IPS-NIHi7 (cell line): ENCODE results near the gene HAUS5.
"Not testable (repeated sequence)": the region's sequence is repeated elsewhere in the genome, so short reads cannot be mapped to it uniquely, and the experiment has no call there.

Source experiments
- DNase-seq: peaks from one replicate; pipeline ENCODE4 v3.0.0; 2012; ENCODE audit warnings: mixed read lengths; ENCODE audit errors: extremely low spot score

HAUS5 gene, protein sequence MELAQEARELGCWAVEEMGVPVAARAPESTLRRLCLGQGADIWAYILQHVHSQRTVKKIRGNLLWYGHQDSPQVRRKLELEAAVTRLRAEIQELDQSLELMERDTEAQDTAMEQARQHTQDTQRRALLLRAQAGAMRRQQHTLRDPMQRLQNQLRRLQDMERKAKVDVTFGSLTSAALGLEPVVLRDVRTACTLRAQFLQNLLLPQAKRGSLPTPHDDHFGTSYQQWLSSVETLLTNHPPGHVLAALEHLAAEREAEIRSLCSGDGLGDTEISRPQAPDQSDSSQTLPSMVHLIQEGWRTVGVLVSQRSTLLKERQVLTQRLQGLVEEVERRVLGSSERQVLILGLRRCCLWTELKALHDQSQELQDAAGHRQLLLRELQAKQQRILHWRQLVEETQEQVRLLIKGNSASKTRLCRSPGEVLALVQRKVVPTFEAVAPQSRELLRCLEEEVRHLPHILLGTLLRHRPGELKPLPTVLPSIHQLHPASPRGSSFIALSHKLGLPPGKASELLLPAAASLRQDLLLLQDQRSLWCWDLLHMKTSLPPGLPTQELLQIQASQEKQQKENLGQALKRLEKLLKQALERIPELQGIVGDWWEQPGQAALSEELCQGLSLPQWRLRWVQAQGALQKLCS

DNA sequence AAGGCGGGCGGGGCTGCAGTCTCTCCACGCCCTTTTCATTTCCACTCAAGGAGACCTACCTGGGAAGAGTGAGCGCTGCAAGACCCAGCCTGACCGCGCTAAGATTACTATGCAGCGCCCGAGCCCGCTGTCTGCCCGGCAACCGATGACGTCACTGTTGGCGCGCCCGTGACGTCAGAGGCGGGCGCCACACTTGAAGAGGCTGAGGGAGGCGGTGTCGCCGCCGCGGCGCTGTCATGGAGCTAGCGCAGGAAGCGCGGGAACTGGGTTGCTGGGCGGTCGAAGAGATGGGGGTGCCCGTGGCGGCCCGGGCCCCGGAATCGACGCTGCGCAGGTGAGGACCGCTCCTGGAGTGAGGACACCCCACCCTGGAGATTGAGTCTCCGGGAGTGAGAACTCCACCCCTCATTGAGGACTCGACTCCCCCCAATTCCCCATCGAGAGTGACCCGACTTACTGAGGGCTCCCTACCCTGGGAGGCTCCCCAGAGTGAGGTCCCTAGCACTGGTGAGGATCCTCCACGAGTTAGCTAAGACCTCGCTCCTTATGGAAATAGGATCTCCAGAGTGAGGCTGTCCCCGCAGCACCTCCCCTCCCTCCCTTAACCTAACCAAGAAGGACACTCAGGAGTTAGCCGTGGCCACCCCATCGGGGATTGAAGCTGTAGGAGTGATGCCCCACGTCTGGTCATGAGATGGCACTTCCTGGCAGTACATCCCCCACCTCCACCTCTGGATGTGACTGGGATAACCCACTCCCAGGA, at the start of gene HAUS5:
Gene HAUS5 (plus strand): TSS at position 177 of the 763 bp plus-strand sequence. CDS start 60 bp downstream, at position 237.
- DNase-seq = peak; percentile 100

DNA sequence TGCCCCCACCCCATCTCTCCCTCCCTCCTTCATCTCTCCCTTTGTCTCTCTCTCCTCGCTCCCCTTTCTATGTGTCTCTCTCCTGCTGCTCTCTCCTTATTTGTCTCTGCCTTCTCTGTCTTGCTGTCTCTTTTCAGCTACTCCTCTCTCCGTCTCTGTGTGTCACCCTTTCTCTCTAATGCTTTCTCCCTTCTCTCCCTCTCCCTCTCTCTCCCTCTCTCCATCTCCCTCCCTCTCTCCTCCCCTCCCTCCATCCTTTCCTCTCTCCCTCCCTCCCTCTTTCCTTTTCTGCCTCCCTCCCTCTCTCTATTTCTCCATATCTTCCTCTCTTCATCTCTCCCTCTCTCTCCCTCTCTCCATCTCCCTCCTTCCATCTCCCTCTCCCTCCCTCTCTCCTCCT, 49.8 kb upstream of the HAUS5 start:
- no peak for DNase-seq

DNA sequence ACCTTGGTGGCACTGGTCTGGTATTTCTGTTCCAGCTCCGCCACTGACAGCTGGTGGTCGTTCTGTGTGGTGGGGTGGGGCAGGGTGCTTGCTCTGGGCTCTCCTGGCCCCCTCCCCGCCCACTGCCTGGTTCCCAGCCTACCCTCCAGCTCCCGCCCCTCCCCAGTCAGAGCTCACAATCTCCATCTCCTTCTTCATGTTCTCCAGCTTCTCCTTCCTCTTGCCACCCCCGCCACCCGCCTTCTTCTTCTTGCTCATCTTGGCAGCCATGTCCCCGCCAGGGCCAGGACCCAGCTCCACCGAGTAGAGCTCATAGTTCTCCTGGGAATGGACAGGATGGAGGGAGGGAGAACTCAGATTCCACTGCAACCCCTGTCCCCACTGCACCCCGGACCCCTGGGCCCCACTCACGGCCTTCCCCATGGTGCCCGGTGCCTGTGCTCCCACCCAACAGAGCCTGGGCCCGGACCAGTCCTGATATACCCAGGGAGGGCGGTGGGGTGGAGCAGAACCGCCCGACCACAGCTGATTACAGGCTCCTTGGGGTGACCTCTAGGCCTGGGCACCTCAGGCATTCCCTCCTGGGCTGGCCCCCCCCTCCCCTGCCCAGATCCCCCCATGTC, 49.2 kb upstream of the HAUS5 start, which contains the start of gene ATP4A:
Gene ATP4A (minus strand): TSS at position 452 of the 623 bp plus-strand sequence. CDS start 29 bp downstream, at position 423.
- no peak for DNase-seq

DNA sequence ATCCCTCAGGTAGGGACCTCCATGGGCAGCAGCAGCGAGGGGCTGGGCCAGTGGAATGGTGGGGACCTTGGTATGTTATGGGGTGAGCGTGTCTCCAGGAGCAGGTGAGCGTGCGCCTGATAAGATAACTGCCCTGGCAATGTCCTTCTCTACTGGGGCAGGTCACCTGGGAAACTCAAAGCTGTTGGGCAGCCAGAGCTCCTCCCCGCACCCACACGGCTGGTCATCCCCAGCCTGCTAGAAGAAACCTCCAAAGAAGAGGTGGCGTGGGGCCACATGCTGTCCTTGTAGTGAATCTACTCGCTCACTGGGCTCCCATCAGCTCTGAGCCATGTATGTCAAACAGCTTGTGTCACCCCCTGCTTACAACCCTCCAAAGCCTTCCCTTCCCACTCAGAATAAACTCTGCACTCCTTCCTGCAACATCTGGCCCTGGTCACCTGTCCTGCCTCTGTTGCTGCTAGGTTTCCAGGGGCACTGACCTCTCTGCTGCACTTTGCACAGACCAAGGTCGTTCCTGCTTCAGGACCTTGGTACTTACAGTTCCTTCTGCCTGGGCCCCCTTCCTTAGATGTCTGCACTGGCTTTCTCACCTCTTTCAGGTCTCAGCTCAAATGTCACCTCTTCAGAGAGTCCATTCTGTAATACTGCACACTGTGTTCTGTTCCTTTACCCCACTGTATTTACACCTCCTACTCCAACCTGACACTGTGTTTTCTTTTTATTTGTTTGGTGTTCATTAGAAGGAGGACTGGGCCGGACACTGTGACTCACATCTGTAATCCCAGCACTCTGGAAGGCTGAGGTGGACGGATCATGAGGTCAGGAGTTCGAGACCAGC, 47.3 kb upstream of the HAUS5 start:
- no peak for DNase-seq

DNA sequence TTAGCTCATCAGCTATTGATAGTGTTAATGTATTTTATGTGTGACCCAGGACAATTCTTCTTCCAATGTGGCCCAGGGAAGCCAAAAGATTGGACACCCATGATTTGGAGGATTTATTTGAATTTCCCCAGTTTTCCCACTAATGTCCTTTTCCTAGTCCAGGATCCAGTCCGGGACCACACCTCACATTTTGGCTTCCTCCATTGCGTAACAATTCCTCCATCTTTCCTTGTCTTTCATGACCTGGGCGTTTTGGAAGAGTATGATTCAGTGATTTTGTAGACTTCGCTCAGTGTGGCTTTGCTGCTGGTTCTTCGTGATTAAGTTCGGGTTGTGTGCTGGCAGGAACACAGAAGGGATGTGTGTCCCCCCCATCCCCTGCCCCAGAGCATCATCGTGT, 45.8 kb upstream of the HAUS5 start:
- no peak for DNase-seq

DNA sequence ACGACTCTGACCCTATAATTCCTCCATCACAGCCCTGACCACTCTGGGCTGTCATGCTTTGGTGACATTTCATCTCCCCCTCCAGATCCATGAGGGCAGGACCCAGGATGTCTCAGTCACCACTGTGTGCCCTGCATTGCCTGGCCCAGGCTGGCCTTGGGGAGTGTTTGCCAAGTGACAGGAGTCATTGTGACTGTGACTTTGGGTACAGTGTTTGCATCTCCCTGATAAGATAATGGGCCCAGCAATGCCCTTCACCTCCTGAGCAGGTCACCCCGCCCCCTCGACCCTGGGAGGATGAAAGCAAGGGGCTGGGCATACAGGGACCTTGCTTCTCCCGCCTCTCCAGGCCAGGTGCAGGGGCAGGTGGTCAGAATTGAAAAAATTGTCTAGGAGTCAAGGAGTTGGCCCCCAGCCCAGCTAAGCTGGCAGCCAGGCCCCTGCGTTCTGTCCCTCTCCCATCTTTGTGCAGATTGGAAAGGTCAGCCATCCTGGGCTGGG, 43.2 kb upstream of the HAUS5 start:
- DNase-seq = no peak

DNA sequence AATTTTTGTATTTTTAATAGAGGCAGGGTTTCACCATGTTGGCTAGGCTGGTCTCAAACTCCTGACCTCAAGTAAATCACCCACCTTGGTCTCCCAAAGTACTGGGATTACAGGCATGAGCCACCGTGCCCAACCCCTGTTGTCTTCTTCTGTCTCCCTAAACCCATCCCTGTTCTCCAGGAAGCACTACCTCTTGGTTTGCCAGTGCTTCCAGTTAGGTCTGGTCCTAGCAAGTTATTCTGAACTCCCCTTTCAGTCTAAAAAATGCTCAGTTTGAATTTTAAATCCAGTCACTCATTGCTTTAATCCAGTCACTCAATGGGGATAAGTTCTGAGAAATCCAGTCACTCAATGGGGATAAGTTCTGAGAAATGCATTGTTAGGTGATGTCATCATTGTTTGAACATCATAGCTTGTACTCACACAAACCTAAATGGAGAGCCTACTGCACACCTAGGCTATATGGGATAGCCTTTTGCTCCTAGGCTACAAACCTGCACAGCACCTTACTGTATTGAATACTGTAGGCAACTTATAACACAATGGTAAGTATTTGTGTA, 41.0 kb upstream of the HAUS5 start:
- no peak for DNase-seq

DNA sequence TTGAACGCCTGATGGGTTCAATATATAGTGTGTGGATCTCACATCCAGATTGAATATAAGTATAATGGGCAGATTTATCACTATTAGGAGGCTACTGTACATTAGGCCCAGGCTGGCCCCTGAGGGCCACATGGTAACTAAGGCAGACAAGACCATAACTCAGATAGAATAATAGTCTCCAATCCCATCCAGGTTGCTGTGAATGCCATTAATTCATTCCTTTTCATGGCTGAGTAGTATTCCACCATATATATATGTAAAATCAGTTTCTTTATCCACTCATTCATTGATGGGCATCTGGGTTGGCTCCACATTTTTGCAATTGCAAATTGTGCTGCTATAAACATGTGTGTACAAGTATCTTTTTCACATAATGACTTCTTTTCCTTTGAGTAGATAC, 34.6 kb upstream of the HAUS5 start:
- no peak for DNase-seq

DNA sequence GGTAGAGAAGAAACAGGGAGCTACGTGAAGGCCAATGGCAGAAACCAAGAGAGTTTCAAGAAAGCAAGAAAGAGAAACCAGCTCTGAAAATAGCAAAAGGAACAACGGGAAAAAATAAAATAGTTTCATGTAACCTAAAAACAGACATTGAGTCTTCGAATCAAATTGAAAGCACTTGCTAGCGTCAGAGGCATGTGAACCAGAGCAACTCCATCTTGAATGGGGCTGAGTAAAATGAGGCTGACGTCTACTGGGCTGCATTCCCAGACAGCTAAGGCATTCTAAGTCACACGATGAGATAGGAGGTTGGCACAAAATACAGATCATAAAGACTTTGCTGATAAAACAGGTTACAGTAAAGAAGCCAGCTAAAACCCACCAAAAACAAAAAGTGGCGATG, 33.8 kb upstream of the HAUS5 start:
- DNase-seq = no peak

DNA sequence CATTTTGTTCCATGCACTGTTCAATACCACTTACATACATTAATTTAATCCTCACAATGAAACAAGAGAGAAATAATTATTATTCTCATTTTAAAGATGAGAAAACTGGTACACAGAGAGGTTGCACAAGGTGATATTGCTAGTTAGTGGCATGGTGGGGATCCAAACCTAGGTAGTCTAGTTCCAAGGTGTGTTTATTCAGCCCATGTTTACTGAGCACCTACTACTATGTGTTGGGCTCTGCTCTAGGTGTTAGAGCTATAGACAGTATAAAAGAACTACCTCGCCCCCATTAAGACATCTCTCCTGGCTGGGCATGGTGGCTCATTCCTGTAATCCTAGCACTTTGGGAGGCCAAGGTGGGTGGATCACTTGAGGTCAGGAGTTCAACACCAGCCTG, 29.8 kb upstream of the HAUS5 start:
- no peak for DNase-seq

DNA sequence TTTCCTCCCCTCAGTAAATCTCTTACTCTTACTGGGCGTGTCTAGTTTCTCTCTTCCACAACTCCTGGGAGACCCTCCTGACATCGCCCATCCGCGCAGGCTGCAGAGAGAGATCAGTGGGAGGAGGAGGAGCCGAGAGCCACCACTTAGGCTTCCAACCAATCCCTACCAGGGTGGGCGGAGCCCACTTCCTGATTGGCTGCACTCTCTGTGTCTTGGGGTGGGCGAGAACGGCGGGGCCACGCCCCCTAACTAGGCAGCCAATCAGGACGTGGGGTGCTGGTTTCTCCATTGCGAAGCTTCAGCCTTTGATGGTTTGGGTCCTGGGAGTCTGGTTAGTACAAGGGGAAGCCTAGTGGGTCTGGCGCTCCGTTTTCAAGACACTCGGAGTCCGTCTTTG, 26.7 kb upstream of the HAUS5 start, which contains the start of gene PMIS2:
Gene PMIS2 (plus strand): TSS at position 326 of the 400 bp plus-strand sequence. CDS start 87 bp downstream, outside the sequence.
- peak; percentile 81 for DNase-seq

DNA sequence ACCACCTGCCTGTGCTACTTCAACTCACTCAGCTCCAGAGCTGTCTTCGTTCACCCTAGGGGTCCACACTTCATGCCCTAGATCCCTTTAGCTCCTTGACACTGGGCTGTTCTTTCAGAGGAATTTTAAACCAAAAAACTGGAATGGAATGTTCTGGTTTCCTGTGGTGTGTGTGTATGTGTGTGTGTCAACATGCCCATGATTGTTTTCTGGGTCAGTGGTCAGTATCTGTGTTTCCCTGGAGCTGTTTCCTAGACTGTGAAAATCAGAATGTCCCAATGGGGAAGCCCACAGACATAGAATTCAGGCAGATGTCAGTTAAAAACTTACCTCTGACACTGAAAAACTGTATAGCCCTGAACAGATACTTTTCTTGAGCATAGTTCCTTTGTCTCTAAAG, 25.2 kb upstream of the HAUS5 start:
- DNase-seq = no peak

DNA sequence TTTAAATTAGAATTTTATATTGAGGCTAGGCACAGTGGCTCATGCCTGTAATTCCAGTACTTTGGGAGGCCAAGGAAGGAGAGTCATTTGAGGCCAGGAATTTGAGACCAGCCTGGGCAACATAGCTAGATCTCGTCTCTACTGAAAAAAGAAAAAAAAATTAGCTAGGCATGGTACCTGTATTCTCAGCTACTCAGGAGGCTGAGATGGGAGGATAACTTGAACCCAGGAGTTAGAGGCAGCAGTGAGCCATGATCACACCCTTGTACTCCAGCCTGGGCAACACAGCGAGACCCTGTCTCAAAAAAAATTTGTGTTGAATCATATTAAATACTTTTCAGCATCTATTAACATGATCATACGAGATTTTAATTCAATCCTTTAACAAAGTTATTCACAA, 21.7 kb upstream of the HAUS5 start:
- no peak for DNase-seq

DNA sequence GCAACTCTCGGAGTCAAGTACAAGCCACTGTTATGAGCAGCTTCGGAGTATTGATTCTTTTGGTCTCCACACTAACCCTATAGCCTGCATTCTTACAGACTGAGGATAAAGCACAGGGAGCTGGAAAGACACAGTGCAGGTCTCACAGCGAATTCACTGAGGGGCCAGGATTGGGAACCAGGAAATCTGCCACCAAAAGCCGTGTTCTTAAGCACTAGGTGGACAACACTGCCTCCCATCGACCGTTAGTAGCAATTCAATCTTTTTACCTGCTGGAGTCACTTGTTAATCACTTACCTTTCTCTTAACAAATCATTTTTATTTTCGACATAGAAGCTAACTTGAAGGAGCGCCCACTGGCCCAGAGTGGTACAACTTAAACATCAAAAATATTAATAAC, 20.3 kb upstream of the HAUS5 start:
- peak; percentile 84 for DNase-seq

DNA sequence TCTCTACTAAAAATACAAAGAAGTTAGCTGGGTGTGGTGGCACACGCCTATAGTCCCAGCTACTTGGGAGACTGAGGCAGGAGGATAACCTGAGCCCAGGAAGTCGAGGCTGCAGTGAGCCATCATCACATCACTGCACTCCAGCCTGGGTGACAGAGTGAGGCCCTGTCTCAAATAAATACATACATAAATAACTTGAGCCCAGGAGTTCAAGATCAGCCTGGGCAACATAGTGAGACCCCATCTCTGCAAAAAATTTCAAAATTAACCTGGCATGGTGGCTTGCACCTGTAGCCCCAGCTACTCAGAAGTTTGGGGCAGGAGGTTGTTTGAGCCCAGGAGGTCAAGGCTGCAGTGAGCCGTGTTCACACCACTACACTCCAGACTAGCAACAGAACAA, 17.5 kb upstream of the HAUS5 start:
- DNase-seq = not testable (repeated sequence)

DNA sequence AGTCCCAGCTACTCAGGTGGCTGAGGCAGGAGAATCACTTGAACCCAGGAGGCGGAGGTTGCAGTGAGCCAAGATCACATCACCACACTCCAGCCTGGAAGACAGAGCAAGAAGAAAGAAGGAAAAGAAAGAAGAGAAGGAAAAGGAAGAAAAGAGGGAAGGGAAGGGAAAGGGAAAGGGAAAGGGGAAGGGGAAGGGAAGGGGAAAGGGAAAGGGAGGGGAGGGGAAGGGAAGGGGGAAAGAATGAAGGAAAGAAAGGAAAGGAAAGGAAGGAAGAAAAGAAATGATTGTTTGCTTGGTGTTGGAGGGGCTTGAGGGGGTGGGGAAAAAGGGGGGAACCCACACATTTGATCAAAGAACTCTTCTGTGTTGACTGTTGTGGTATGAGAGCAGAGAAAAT, 16.6 kb upstream of the HAUS5 start:
- no peak for DNase-seq

DNA sequence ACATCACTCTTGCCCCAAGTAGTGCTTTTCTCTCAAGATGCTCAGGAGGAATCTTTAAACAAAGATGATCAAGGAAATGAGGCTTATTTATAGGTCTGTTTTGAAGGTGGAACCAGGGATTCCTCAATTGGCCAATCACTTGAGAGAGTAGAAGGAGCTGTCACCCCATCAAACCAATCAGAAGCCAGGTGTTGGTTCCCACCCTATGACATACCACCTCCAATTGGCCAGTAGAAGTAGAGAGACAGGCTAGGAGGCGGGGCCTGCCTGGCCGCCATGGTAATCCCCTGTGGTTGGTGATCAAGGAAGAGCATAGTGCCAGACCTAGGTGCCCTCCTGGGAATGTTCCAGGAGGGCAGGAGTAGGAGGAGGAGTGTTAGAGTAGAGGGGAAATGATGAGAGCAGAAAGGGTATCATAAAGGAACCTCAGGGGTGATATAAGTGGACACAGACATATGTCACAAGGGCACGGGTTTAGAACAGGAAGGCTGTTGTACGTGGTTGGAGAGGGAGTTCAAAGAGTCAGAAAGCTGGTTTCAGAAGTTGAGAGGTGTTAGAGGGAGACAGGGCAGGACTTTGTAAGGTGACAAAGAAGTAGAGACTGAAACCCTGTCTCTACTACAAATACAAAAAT, 16.1 kb upstream of the HAUS5 start:
- peak; percentile 61 for DNase-seq

DNA sequence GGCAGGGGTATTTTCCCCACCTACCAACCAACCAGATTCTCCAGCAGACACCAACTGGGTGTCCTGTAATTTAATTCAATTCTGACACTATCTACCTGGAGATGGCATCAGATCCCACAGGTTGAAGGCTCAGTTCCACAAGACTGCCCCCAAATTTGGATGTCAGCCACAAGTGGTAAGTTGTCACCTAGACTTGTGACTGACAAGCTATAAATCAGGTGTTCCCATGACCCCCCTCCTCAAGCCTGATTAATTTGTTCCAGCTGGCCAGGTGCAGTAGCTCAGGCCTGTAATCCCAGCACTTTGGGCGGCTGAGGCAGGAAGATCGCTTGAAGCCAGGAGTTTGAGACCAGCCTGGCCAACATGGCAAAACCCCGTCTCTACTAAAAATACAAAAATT, 10.6 kb upstream of the HAUS5 start:
- no peak for DNase-seq

DNA sequence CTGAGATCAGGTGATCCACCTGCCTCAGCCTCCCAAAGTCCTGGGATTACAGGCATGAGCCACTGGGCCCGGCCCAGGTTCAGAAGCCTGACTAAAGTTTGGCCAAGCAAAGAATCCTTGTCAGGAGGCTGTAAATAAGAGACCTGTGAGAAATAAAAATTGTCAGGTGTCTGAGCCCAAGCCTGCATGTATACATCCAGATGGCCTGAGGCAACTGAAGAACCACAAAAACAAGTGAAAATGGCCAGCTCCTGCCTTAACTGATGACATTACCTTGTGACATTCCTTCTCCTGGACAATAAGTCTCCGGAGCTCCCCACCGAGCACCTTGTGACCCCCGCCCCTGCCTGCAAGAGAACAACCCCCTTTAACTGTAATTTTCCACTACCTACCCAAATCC, 8.1 kb upstream of the HAUS5 start:
- DNase-seq = not testable (repeated sequence)

DNA sequence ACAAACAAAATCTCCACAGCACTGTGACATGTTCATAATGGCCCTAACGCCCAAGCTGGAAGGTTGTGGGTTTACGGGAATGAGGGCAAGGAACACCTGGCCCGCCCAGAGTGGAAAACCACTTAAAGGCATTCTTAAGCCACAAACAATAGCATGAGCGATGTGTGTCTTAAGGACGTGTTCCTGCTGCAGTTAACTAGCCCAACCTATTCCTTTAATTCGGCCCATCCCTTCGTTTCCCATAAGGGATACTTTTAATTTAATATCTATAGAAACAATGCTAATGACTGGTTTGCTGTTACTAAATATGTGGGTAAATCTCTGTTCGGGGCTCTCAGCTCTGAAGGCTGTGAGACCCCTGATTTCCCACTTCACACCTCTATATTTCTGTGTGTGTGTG, 5.4 kb upstream of the HAUS5 start:
- DNase-seq = not testable (repeated sequence)
